Neural cell (in vitro differentiated cells): Measurements from ENCODE around the gene NUDT21. TPM values are rescaled to one million over a fixed set of nuclear protein-coding genes. Genes with fewer than 3 reads are reported as not detected.

ENCODE experiments used
- H2AFZ ChIP-seq: fragments of 200-600, 300-800 bp; sonication (generic), shearing (Covaris generic); 2 replicates; pipeline ENCODE4 v1.6.0; 2014; ENCODE audit warnings: low read depth, mild to moderate bottlenecking, antibody characterized with exemption, low read length, moderate library complexity
- H3F3A ChIP-seq: fragments of 200-600 bp; shearing (Covaris generic); 2 replicates; pipeline ENCODE4 v1.6.1; 2016; ENCODE audit warnings: mild to moderate bottlenecking, moderate library complexity, mixed read lengths, antibody characterized with exemption, low read length; ENCODE audit not compliant: insufficient read depth, poor library complexity, severe bottlenecking
- H3K27ac ChIP-seq: fragments of 200-600, 300-800 bp; sonication (generic), shearing (Covaris generic); 2 replicates; pipeline ENCODE4 v1.5.1; 2014; ENCODE audit warnings: mild to moderate bottlenecking, low read length, moderate library complexity
- H3K27me3 ChIP-seq: fragments of 300-800, 200-600 bp; sonication (generic), shearing (Covaris generic); 2 replicates; pipeline ENCODE4 v1.6.0; 2014; ENCODE audit warnings: mild to moderate bottlenecking, low read depth, low read length, moderate library complexity; ENCODE audit not compliant: insufficient read depth
- H3K36me3 ChIP-seq: fragments of 300-800, 200-600 bp; sonication (generic), shearing (Covaris generic); 2 replicates; pipeline ENCODE4 v1.5.1; 2014; ENCODE audit warnings: mild to moderate bottlenecking, antibody characterized with exemption, low read length, moderate library complexity; ENCODE audit not compliant: insufficient read depth
- H3K4me2 ChIP-seq: fragments of 300-800, 200-600 bp; sonication (generic), shearing (Covaris generic); 2 replicates; pipeline ENCODE4 v1.6.0; 2014; ENCODE audit warnings: mild to moderate bottlenecking, low read length
- H3K4me3 ChIP-seq: fragments of 300-800, 200-600 bp; sonication (generic), shearing (Covaris generic); 2 replicates; pipeline ENCODE4 v1.5.1; 2014; ENCODE audit warnings: mild to moderate bottlenecking, low read length, moderate library complexity
- H3K79me2 ChIP-seq: fragments of 200-600 bp; shearing (Covaris generic); replicated peaks from 2 replicates; pipeline ENCODE4 v1.6.0; 2014; ENCODE audit warnings: mild to moderate bottlenecking, low read length, moderate library complexity; ENCODE audit not compliant: insufficient read depth
- H3K9ac ChIP-seq: fragments of 300-800, 200-600 bp; sonication (generic), shearing (Covaris generic); 2 replicates; pipeline ENCODE4 v1.6.1; 2016; ENCODE audit warnings: mild to moderate bottlenecking, low read length, mixed read lengths
- H3K9me2 ChIP-seq: fragments of 200-600 bp; shearing (Covaris generic); 2 replicates; pipeline ENCODE4 v1.6.1; 2016; ENCODE audit warnings: mild to moderate bottlenecking, low read length, mixed read lengths; ENCODE audit not compliant: insufficient read depth
- H3K9me3 ChIP-seq: fragments of 200-600, 300-800 bp; sonication (generic), shearing (Covaris generic); 2 replicates; pipeline ENCODE4 v1.6.1; 2016; ENCODE audit warnings: mild to moderate bottlenecking, mixed run types, low read length, moderate library complexity, mixed read lengths
- H4K20me1 ChIP-seq: fragments of 200-600 bp; shearing (Covaris generic); 2 replicates; pipeline ENCODE4 v1.6.1; 2016; ENCODE audit warnings: mild to moderate bottlenecking, mixed run types; ENCODE audit not compliant: insufficient read depth
- CTCF ChIP-seq: fragments of 450-650 bp; IDR thresholded peaks from 2 replicates; pipeline ENCODE4 v1.5.1; 2014; ENCODE audit warnings: antibody characterized with exemption, mild to moderate bottlenecking, moderate library complexity; ENCODE audit not compliant: poor library complexity, severe bottlenecking
- EP300 ChIP-seq: fragments of 450-650 bp; conservative IDR thresholded peaks from 2 replicates; pipeline ENCODE4 v1.6.1; 2014; ENCODE audit warnings: antibody characterized with exemption, mild to moderate bottlenecking, moderate library complexity; ENCODE audit not compliant: poor library complexity, severe bottlenecking
- EZH2 ChIP-seq: fragments of 200-600, 300-800 bp; shearing (Covaris generic), sonication (generic); IDR thresholded peaks from 2 replicates; pipeline ENCODE4 v1.6.1; 2014; ENCODE audit warnings: antibody characterized with exemption, low read length, borderline replicate concordance, mild to moderate bottlenecking; ENCODE audit not compliant: insufficient read depth, poor library complexity, severe bottlenecking
- MXI1 ChIP-seq: fragments of 450-650 bp; conservative IDR thresholded peaks from 2 replicates; pipeline ENCODE4 v1.6.1; 2014; ENCODE audit warnings: antibody characterized with exemption, mild to moderate bottlenecking; ENCODE audit not compliant: poor library complexity, severe bottlenecking
- POLR2AphosphoS5 ChIP-seq: IDR thresholded peaks from 2 replicates; pipeline ENCODE4 v1.6.1; 2012
- RAD21 ChIP-seq: fragments of 450-650 bp; conservative IDR thresholded peaks from 2 replicates; pipeline ENCODE4 v1.6.1; 2014; ENCODE audit warnings: antibody characterized with exemption, mild to moderate bottlenecking, moderate library complexity
- REST ChIP-seq: IDR thresholded peaks from 2 replicates; pipeline ENCODE4 v1.6.1; 2012; ENCODE audit warnings: borderline replicate concordance
- SMC3 ChIP-seq: fragments of 450-650 bp; conservative IDR thresholded peaks from 2 replicates; pipeline ENCODE4 v1.6.1; 2014; ENCODE audit warnings: antibody characterized with exemption, mild to moderate bottlenecking, moderate library complexity; ENCODE audit not compliant: poor library complexity
- TAF1 ChIP-seq: IDR thresholded peaks from 2 replicates; pipeline ENCODE4 v1.6.1; 2012; ENCODE audit warnings: low read depth
- polyA plus RNA-seq: library from polyadenylated mRNA; depleted of rRNA; stranded (reverse); fragments of >200 nt; gene quantifications from 2 replicates; pipeline ENCODE4 v1.2.3, GENCODE V29; 2014

The NUDT21 gene
- polyA plus RNA-seq, 1 donor from 2014 or later, result 192 TPM

- no peaks in the 10 kb centered on the region for H3K9me2 ChIP-seq
- no peak overlapping the region for H3K9ac ChIP-seq
- no peaks in the 10 kb centered on the region for H3K79me2 ChIP-seq
- peaks cover 13% of the 10 kb centered on the region for H3K36me3 ChIP-seq
- TF ChIP-seq TAF1 (no peak), SMC3 (no peak), REST (no peak), CTCF (no peak), EZH2 (no peak), POLR2AphosphoS5 (no peak), MXI1 (no peak), RAD21 (no peak), EP300 (no peak)
- H3K4me2 ChIP-seq, result no peak overlapping the region
- H3F3A ChIP-seq, result no peaks in the 10 kb centered on the region
- no peaks in the 10 kb centered on the region for H3K27me3 ChIP-seq
- no peaks in the 10 kb centered on the region for H4K20me1 ChIP-seq
- H3K27ac ChIP-seq, result no peak overlapping the region
- H3K4me3 ChIP-seq, result no peak overlapping the region
- no peaks in the 10 kb centered on the region for H3K9me3 ChIP-seq
- H2AFZ ChIP-seq, result no peak overlapping the region
These were observed 12.0 kb upstream of the NUDT21 start for GRCh38 chr16:56463153-56463552.

GRCh38 chr16:56462064-56462796 lies 11.1 kb upstream of the NUDT21 start:
- Histone ChIP-seq H2AFZ (no peak overlapping the region), H3K27ac (no peak overlapping the region), H4K20me1 (no peaks in the 10 kb centered on the region), H3K9ac (no peak overlapping the region), H3K9me3 (no peaks in the 10 kb centered on the region), H3K36me3 (peaks cover 9% of the 10 kb centered on the region), H3K79me2 (no peaks in the 10 kb centered on the region), H3K9me2 (no peaks in the 10 kb centered on the region), H3K4me2 (no peak overlapping the region), H3K4me3 (no peak overlapping the region), H3K27me3 (no peaks in the 10 kb centered on the region), H3F3A (no peaks in the 10 kb centered on the region)
- no peak for TF ChIP-seq SMC3
- no peak for TF ChIP-seq MXI1
- no peak for TF ChIP-seq RAD21
- no peak for TF ChIP-seq CTCF
- no peak for TF ChIP-seq EP300
